ENCODE measurements around the gene ZNFX1.

ZNFX1 gene

DNA sequence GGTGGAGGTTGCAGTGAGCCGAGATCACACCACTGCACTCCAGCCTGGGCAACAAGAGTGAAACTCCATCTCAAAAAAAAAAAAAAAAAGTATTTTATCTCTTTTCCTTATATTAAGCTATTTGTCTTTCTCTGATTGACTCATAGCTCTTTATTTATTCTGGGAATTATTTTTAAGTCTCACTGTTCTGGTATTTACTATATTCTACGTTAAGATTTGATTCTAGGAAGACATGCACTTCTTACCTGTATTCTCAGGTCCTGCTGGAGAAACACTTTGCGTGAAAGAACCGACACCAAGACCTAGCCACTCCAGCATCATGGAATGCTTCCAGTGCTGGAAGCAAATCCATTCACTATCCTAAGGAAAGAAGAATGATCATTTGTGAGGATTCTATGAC is 17.6 kb downstream of the ZNFX1 start:
- TF ChIP-seq SIN3A (IDR thresholded peaks at IDR 0.05; ENCODE audit: borderline replicate concordance, insufficient read depth, low read length) (no peak), POLR2AphosphoS5 (IDR thresholded peaks at IDR 0.05; ENCODE audit: low read depth, low read length) (no peak), FOXP2 (optimal IDR thresholded peaks at IDR 0.05; ENCODE audit: borderline replicate concordance, extremely low read depth, extremely low read length, insufficient read depth) (no peak), TAF1 (IDR thresholded peaks at IDR 0.05; ENCODE audit: borderline replicate concordance, insufficient read depth, low read length) (no peak)
- TF ChIP-seq, protein P1, sequence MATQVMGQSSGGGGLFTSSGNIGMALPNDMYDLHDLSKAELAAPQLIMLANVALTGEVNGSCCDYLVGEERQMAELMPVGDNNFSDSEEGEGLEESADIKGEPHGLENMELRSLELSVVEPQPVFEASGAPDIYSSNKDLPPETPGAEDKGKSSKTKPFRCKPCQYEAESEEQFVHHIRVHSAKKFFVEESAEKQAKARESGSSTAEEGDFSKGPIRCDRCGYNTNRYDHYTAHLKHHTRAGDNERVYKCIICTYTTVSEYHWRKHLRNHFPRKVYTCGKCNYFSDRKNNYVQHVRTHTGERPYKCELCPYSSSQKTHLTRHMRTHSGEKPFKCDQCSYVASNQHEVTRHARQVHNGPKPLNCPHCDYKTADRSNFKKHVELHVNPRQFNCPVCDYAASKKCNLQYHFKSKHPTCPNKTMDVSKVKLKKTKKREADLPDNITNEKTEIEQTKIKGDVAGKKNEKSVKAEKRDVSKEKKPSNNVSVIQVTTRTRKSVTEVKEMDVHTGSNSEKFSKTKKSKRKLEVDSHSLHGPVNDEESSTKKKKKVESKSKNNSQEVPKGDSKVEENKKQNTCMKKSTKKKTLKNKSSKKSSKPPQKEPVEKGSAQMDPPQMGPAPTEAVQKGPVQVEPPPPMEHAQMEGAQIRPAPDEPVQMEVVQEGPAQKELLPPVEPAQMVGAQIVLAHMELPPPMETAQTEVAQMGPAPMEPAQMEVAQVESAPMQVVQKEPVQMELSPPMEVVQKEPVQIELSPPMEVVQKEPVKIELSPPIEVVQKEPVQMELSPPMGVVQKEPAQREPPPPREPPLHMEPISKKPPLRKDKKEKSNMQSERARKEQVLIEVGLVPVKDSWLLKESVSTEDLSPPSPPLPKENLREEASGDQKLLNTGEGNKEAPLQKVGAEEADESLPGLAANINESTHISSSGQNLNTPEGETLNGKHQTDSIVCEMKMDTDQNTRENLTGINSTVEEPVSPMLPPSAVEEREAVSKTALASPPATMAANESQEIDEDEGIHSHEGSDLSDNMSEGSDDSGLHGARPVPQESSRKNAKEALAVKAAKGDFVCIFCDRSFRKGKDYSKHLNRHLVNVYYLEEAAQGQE (IDR thresholded peaks at IDR 0.05; ENCODE audit: insufficient read depth in 1 of 2, low read depth in 2 of 2, low read length in 2 of 2): no peak

DNA sequence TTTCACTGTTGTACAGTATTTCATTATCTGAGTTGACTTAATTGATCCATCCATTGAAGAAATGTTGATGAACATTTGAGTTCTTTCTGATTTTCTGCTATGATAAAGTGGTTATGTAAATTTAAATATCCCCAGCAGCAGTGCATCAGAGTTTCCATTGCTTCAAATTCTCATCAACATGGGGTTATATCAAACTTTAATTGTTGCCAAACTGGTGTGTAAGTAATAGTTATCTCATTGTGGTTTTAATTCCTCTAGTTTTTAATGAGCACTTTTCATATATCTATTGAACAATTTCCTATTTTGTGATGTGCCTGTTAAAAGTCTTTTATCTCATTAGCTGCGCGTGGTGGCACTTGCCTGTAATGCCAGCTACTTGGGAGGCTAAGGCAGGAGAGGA is 18.1 kb downstream of the ZNFX1 start:
- TF ChIP-seq POLR2AphosphoS5 (IDR thresholded peaks at IDR 0.05; ENCODE audit: low read depth, low read length) (no peak), TAF1 (IDR thresholded peaks at IDR 0.05; ENCODE audit: borderline replicate concordance, insufficient read depth, low read length) (no peak)
- TF ChIP-seq, protein P1 (IDR thresholded peaks at IDR 0.05; ENCODE audit: insufficient read depth in 1 of 2, low read depth in 2 of 2, low read length in 2 of 2): no peak

DNA sequence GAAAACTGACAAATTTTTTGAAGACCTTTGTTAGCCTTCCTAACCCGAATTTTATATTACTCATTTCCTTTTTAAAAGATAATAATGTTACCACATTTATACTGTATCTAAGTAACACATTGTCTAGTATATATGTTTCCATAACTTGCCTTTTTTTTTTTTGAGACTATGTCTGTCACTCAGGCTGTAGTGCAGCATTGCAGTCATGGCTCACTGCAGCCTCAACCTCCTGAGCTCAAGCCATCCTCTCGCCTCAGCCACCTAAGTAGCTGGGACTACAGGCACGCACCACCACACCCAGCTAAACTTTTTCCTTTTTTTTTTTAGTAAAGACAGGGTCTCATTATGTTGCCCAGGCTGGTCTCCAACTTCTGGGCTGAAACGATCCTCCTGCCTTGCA is 18.6 kb downstream of the ZNFX1 start:
- TF ChIP-seq SIN3A (IDR thresholded peaks at IDR 0.05; ENCODE audit: borderline replicate concordance, insufficient read depth, low read length): no peak
- no peak for TF ChIP-seq FOXP2 (optimal IDR thresholded peaks at IDR 0.05; ENCODE audit: borderline replicate concordance, extremely low read depth, extremely low read length, insufficient read depth)
- no peak for TF ChIP-seq POLR2AphosphoS5 (IDR thresholded peaks at IDR 0.05; ENCODE audit: low read depth, low read length)
- TF ChIP-seq TAF1 (IDR thresholded peaks at IDR 0.05; ENCODE audit: borderline replicate concordance, insufficient read depth, low read length): no peak
- TF ChIP-seq, protein P1 (IDR thresholded peaks at IDR 0.05; ENCODE audit: insufficient read depth in 1 of 2, low read depth in 2 of 2, low read length in 2 of 2): no peak

DNA sequence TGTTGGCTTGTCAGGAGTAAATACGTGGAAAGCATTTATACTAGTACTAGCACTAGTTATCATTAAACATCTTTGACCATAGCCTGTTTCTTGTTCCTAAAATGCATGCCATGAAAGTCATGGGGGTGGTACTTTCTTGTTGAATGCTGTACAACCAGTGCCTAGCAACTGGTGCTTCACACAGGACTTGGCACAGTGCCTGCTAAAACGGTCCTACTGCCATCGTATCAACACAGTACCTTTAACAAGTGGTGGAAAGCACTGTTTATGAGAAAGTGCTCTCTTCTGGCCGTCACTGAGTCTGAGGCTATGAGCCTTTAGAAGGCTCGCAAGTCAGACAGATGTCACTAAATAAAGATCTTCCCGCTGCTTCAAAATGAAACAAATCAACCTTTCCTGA is 21.6 kb downstream of the ZNFX1 start:
- no peak for TF ChIP-seq POLR2AphosphoS5 (IDR thresholded peaks at IDR 0.05; ENCODE audit: low read depth, low read length)
- no peak for TF ChIP-seq SIN3A (IDR thresholded peaks at IDR 0.05; ENCODE audit: borderline replicate concordance, insufficient read depth, low read length)
- TF ChIP-seq, protein P1 (IDR thresholded peaks at IDR 0.05; ENCODE audit: insufficient read depth in 1 of 2, low read depth in 2 of 2, low read length in 2 of 2): no peak
- no peak for TF ChIP-seq FOXP2 (optimal IDR thresholded peaks at IDR 0.05; ENCODE audit: borderline replicate concordance, extremely low read depth, extremely low read length, insufficient read depth)
- no peak for TF ChIP-seq TAF1 (IDR thresholded peaks at IDR 0.05; ENCODE audit: borderline replicate concordance, insufficient read depth, low read length)

Data from PFSK-1 (cell line).